BLaER1 (cell line): ENCODE data around the gene DNASE1L3.

Source experiments
- H3K27ac ChIP-seq: shearing (Covaris generic); formaldehyde crosslinking; 2 replicates; pipeline ENCODE4 v1.8.1; 2022
- H3K27me3 ChIP-seq: shearing (Covaris generic); formaldehyde crosslinking; 2 replicates; pipeline ENCODE4 v1.8.1; 2022
- H3K36me3 ChIP-seq: shearing (Covaris generic); formaldehyde crosslinking; 2 replicates; pipeline ENCODE4 v1.8.1; 2022
- H3K4me1 ChIP-seq: shearing (Covaris generic); formaldehyde crosslinking; 2 replicates; pipeline ENCODE4 v1.8.1; 2022
- H3K4me2 ChIP-seq: shearing (Covaris generic); formaldehyde crosslinking; 2 replicates; pipeline ENCODE4 v1.8.1; 2022
- H3K4me3 ChIP-seq: shearing (Covaris generic); formaldehyde crosslinking; 2 replicates; pipeline ENCODE4 v1.8.1; 2022
- H3K9ac ChIP-seq: shearing (Covaris generic); formaldehyde crosslinking; 2 replicates; pipeline ENCODE4 v1.8.1; 2022
- H3K9me3 ChIP-seq: shearing (Covaris generic); formaldehyde crosslinking; 2 replicates; pipeline ENCODE4 v1.8.1; 2022
- H4K20me1 ChIP-seq: shearing (Covaris generic); formaldehyde crosslinking; 2 replicates; pipeline ENCODE4 v1.8.1; 2022
- Cebpa-rat ChIP-seq: shearing (Covaris generic); IDR thresholded peaks from 2 replicates; pipeline ENCODE4 v1.8.1; 2022

The DNASE1L3 gene

GRCh38 chr3:58152225-58153015 lies 58.4 kb downstream of the DNASE1L3 start:
- Histone ChIP-seq H3K9me3 (no peaks in the 10 kb centered on the region), H3K9ac (no peak overlapping the region), H3K27ac (no peak overlapping the region), H3K27me3 (no peaks in the 10 kb centered on the region), H3K36me3 (peaks cover 97% of the 10 kb centered on the region), H3K4me2 (no peak overlapping the region), H4K20me1 (no peaks in the 10 kb centered on the region), H3K4me1 (no peaks in the 10 kb centered on the region), H3K4me3 (no peak overlapping the region)
- no peak for TF ChIP-seq Cebpa-rat

GRCh38 chr3:58151637-58152036 lies 59.1 kb downstream of the DNASE1L3 start:
- Histone ChIP-seq H3K27me3 (no peaks in the 10 kb centered on the region), H4K20me1 (no peaks in the 10 kb centered on the region), H3K36me3 (peaks cover 97% of the 10 kb centered on the region), H3K4me1 (no peaks in the 10 kb centered on the region), H3K27ac (no peak overlapping the region), H3K4me3 (no peak overlapping the region), H3K9me3 (no peaks in the 10 kb centered on the region), H3K9ac (no peak overlapping the region), H3K4me2 (no peak overlapping the region)
- TF ChIP-seq Cebpa-rat, result no peak

GRCh38 chr3:58150810-58151199 lies 60.0 kb downstream of the DNASE1L3 start:
- no peak for TF ChIP-seq Cebpa-rat
- Histone ChIP-seq H4K20me1 (no peaks in the 10 kb centered on the region), H3K36me3 (peaks cover 97% of the 10 kb centered on the region), H3K4me1 (no peaks in the 10 kb centered on the region), H3K27me3 (no peaks in the 10 kb centered on the region), H3K4me3 (no peak overlapping the region), H3K27ac (no peak overlapping the region), H3K9me3 (no peaks in the 10 kb centered on the region), H3K4me2 (no peak overlapping the region), H3K9ac (no peak overlapping the region)

GRCh38 chr3:58150130-58150809 lies 60.5 kb downstream of the DNASE1L3 start:
- no peak overlapping the region for H3K9ac ChIP-seq
- no peak overlapping the region for H3K27ac ChIP-seq
- H4K20me1 ChIP-seq, result no peaks in the 10 kb centered on the region
- no peak overlapping the region for H3K4me2 ChIP-seq
- TF ChIP-seq Cebpa-rat, result no peak
- no peaks in the 10 kb centered on the region for H3K27me3 ChIP-seq
- H3K9me3 ChIP-seq, result no peaks in the 10 kb centered on the region
- peaks cover 99% of the 10 kb centered on the region for H3K36me3 ChIP-seq
- no peak overlapping the region for H3K4me3 ChIP-seq
- no peaks in the 10 kb centered on the region for H3K4me1 ChIP-seq

- Histone ChIP-seq H3K36me3 (peaks cover 94% of the 10 kb centered on the region), H3K4me1 (no peaks in the 10 kb centered on the region)
These were observed 62.7 kb downstream of the DNASE1L3 start for GRCh38 chr3:58148049-58148448.

GRCh38 chr3:58144478-58145325 lies 66.1 kb downstream of the DNASE1L3 start:
- no peaks in the 10 kb centered on the region for H4K20me1 ChIP-seq
- H3K27me3 ChIP-seq, result no peaks in the 10 kb centered on the region
- H3K27ac ChIP-seq, result no peak overlapping the region
- no peak overlapping the region for H3K9ac ChIP-seq
- H3K4me3 ChIP-seq, result no peak overlapping the region
- H3K4me2 ChIP-seq, result no peak overlapping the region
- H3K4me1 ChIP-seq, result no peaks in the 10 kb centered on the region
- no peak for TF ChIP-seq Cebpa-rat
- peaks cover 94% of the 10 kb centered on the region for H3K36me3 ChIP-seq
- H3K9me3 ChIP-seq, result no peaks in the 10 kb centered on the region

More at GRCh38 chr3:58148049-58148448, 62.7 kb downstream of the DNASE1L3 start:
- H3K27me3 ChIP-seq, result no peaks in the 10 kb centered on the region
- H4K20me1 ChIP-seq, result no peaks in the 10 kb centered on the region
- TF ChIP-seq Cebpa-rat, result no peak
- no peak overlapping the region for H3K27ac ChIP-seq
- no peaks in the 10 kb centered on the region for H3K9me3 ChIP-seq
- no peak overlapping the region for H3K4me3 ChIP-seq
- H3K9ac ChIP-seq, result no peak overlapping the region
- H3K4me2 ChIP-seq, result no peak overlapping the region

- TF ChIP-seq Cebpa-rat, result no peak
- Histone ChIP-seq H3K27me3 (no peaks in the 10 kb centered on the region), H3K36me3 (peaks cover 94% of the 10 kb centered on the region), H3K27ac (no peak overlapping the region), H4K20me1 (no peaks in the 10 kb centered on the region), H3K9ac (no peak overlapping the region), H3K4me3 (no peak overlapping the region), H3K4me2 (no peak overlapping the region), H3K9me3 (no peaks in the 10 kb centered on the region), H3K4me1 (no peaks in the 10 kb centered on the region)
These were observed 67.2 kb downstream of the DNASE1L3 start for GRCh38 chr3:58143417-58144055.
